NCI-H146 (cell line): ENCODE data around the gene KLRF1.
A peak's percentile ranks its signal among the peaks of the same experiment; 100 is the strongest.

Experiments
- DNase-seq: peaks from one replicate; lab custom pipeline; 2025; lab: John Stamatoyannopoulos, UW

Gene KLRF1

GRCh38 chr12:9809338-9809737, 17.9 kb upstream of the KLRF1 start:
- no peak for DNase-seq

DNA sequence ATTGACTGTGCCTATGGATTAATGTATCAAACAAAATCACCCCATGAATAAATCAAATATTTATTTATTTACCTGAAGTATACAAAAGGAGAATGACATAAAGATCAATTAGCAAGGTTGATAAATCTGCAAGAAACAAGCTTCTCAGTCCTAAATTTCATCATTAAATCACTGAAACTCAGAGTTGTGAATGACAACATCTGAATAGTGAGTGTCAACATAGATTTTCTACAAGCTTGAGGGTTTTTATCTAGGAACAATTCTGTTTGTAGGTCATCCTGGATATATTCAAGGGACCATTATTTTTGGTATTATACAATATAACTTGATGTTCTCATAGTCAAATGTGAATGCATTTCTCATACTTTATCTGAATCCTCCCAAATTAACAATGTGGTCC, 17.4 kb upstream of the KLRF1 start:
- DNase-seq = no peak

DNA sequence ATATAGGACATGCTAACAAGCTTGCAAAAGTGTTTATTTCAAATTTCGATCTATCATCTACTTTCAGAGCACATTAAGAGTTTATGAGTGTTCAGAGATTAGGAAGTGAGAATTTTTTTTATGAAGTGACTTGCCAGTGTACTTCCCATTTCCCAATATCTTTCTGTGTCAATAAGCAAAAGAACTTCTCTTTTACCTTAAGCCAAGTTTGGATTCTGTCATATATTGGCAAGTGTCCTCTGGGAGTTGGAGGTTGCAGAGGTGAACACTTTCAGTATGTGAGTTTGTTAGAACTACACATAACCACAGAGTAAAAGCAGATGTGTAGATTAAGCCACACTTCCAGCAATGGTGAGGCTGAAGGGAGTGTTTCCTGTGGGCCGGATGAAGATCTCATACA, 16.6 kb upstream of the KLRF1 start:
- DNase-seq = no peak

DNA sequence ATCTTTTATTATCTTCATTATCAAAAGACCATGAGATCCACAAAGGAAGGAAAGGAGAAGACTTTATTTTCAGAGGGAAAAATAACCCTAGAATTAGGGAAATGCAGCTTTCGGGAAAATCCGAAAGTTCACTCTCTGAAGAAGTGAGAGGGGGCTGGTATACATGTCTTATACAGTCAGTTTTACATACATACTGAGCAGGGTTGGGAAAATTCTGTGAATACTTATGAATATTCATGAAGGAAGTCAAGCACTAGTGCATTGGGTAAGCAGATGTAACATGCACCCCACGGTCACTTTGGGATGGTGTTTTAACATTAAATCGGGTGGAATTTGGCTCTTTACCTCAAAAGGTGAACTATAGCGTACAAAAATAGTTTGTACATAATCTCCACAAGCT, 15.7 kb upstream of the KLRF1 start:
- DNase-seq = no peak

DNA sequence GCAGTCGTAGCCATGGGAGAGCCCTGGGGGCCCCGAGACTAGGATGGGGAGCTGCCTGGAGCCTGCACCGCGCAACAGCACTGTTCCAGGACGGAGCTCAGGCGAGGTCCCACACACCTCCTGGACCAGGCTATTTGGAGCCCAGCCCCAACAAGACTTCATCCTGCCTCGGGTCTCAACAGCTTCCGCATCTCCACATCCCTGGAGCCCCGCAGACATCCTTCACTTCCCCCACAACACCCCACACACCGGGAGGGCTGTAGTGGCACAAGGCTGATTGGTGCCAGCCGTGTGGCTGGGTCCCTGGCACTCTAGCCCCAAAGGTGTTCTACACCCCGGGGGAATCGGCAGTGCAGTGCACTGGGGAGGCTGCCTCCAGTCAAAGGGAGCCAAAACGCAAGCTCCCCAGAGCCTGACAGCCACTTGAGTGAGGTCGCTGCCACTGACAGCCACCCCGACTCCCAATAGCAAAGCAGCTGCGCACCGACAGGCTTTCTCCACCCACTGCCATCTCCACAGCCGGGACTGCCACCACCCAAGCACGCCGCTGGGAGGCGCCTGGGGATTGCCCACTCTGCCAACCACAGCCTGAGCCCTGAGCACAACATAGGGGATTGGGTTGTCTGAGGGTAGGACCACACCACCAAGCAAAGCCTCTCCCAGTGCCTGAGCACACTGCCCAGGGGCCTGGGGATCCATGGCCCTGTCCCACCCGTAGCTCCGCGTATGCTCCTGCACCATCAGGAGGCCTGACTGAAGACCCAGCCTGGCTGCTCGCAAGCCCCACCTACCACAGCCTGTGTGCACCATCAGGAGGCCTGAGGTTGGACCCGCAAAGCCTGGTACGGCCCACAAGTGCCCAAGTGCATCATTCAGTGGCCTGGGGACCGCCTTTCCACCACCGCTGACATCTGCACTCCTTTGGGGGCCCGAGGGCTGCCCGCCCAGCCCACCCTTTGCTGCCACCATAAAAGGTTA, 13.2 kb upstream of the KLRF1 start:
- DNase-seq = peak; percentile 37

GRCh38 chr12:9820281-9820930, 6.9 kb upstream of the KLRF1 start:
- no peak for DNase-seq

DNA sequence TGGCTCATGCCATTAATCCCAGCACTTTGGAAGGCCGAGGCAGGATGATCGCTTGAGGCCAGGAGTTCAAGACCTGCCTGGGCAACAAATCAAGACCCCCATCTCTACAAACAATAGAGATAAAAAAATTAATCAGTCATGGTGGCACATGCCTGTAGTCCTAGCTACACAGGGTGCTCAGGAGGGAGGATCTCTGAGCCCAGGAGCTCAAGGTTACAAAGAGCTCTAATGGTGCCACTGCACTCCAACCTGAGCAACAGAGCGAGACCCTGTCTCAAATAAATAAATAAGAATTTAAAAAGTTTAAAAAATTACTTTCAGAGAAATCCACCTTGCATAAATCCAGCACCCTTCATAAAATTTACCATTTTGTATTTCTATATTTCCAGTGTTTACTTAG, 2.2 kb downstream of the KLRF1 start:
- DNase-seq = no peak

- no peak for DNase-seq
Observed at GRCh38 chr12:9829982-9830381, 2.7 kb downstream of the KLRF1 start.

DNA sequence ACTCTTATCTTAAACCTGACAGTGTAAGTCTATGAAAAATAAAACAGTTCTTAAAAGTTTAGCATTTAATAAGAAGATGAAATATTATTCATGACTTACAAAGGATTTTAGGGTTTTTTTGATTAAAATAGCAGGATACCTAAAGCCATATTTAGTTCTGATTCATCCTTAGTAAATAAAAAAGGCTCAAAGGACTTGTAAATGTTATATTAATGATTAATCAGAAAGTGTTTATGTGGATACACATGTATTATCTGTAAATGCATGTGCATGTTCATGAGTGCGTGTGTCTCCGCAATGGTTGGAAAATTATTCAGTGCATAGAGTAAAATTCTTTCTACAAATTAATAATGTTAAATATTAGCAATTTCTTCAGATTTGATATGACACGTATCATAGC, 4.4 kb downstream of the KLRF1 start:
- no peak for DNase-seq

GRCh38 chr12:9843407-9843806, 16.1 kb downstream of the KLRF1 start:
- no peak for DNase-seq

- no peak for DNase-seq
Observed at GRCh38 chr12:9848899-9849298, 21.6 kb downstream of the KLRF1 start.

DNA sequence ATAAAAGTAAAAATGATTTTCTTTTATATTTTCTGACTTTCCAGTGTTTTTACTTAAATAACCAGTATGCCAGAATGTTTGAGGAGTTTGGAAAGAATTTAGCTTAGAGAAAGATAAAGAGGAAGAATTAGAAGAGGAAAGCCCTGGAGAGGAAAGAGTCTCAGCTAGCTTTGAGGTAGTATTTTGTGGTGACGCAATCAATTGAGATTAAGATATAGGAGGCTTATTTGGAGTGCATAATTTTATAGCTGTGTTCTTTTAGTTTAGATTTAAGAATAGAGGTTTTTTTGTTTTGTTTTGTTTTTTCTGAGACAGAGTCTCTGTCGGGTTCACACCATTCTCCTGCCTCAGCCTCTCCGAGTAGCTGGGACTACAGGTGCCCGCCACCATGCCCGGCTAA, 23.8 kb downstream of the KLRF1 start:
- DNase-seq = no peak

- no peak for DNase-seq
Observed at GRCh38 chr12:9851927-9852326, 24.6 kb downstream of the KLRF1 start.

GRCh38 chr12:9856151-9856550, 28.9 kb downstream of the KLRF1 start:
- no peak for DNase-seq

GRCh38 chr12:9856894-9857293, 29.6 kb downstream of the KLRF1 start:
- DNase-seq = no peak

- DNase-seq = no peak
Observed at GRCh38 chr12:9858135-9858534, 30.9 kb downstream of the KLRF1 start.

GRCh38 chr12:9864913-9865675, 37.8 kb downstream of the KLRF1 start:
- DNase-seq = no peak

GRCh38 chr12:9866860-9867269, 39.6 kb downstream of the KLRF1 start:
- DNase-seq = no peak

DNA sequence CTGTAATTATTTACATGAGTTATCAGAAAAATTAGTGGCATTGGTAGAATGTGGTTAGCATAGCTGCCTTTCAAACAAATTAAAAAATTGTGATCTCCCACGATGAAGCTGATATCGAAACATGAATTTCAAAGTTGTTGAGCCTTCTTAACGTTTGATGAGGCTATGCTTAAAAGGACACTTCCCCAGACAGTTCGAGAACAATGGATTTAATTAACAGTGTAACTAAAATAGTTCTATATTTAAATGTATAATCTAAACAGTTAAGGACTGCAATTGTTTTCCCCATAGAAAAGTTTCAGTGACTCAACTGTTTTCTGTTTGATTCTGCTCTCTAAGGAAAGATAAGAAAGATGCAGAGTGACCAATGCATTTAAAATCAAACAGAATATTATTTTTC, 40.2 kb downstream of the KLRF1 start:
- DNase-seq = no peak

DNA sequence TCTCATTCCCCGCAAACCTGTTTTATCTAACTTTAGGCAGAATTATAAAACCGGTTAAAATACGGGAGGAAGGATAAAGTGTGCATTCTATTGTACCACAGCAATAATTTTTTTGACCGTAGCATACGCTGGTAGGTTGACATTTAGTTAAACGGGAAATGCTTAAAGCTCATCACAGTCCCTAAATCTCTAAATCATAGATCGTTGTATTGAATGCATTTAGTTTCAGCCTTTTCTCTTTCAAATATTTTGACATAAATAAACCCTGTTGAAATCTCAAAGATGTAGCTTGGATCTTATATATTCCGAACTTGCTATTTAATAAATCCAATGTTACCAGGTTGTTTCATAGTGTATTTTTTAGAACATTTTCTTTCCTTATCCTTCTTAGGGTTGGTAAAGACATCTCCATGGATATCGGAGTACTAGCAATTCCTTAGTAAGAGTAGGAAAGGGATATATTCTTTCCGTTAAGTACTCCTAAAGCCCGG, 41.1 kb downstream of the KLRF1 start:
- DNase-seq = no peak

DNA sequence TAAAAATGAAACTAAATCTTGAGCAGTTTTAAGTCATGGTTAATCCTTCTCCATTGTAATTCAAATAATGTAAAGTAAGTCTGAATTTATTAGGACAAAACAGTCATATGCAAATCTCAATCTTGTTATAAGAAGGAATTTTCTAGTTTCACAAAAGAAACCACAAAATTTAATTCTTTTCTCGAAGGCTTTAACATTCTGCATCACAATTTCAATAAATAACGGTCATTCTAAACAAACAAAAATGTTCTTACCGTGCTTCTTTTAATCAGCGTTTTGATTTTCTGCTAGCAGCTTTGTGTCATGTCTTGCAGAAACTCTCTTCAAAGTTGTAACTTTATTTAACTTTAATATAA, 41.6 kb downstream of the KLRF1 start:
- DNase-seq = no peak

DNA sequence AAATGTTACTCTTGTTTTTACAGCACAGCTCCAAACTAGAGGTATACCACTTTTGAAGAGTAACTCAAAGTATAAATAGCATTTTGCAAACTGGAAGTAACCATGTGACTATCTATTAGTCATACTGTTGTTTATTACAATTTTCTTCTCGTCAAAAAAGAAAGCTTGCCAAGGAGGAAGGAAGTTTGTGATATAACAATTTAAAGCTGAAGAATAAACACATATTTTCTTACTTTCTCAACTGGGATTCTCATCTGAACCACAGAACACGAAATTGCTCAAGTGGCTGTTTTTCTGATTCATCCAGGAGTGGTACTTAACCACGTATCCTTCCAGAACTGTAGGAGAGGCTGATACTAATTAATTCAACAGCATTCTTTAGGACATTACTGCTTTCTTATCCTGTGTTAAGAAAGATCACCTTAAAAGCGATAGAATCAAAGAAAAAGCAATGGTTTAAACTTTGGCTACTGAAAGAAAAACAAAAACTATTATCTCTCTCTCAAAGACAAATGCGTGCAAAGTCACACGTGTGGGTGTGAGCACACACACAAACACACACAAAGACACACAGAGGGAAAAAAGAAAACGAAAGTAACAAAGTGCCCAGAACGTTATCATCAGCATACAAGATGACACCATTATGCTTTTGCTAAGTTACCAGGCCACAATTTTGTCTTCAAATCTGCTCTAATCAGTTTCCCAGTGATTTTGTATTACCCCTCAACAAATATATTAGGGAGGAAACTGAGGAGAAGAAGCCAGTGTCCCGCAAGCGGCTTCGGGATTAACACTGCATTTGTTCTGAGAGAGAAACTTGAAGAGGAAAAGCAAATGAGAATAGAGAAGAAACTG, 42.3 kb downstream of the KLRF1 start, which contains the start of gene CLEC2B:
Gene CLEC2B, minus strand, starts transcription at position 48 of the 855 bp plus-strand sequence.
- no peak for DNase-seq
